Glutamatergic neuron (in vitro differentiated cells): ENCODE data around the gene HSPB7. TPM values are rescaled to one million over a fixed set of nuclear protein-coding genes. Genes with fewer than 3 reads are reported as not detected.
"Not testable (repeated sequence)": the region's sequence is repeated elsewhere in the genome, so short reads cannot be mapped to it uniquely, and the experiment has no call there.

Experiments
- DNase-seq: peaks from one replicate; pipeline ENCODE4 v3.0.0; 2022
- H3K27ac Mint-ChIP-seq: one replicate; pipeline ENCODE4 v1.8.0; 2020; ENCODE audit warnings: mild to moderate bottlenecking, mixed read lengths, inconsistent platforms; ENCODE audit not compliant: unreplicated experiment
- H3K27me3 Mint-ChIP-seq: one replicate; pipeline ENCODE4 v1.8.0; 2020; ENCODE audit warnings: mild to moderate bottlenecking, moderate library complexity, mixed read lengths, inconsistent platforms; ENCODE audit not compliant: unreplicated experiment
- H3K36me3 Mint-ChIP-seq: one replicate; pipeline ENCODE4 v1.8.0; 2020; ENCODE audit warnings: mild to moderate bottlenecking, mixed read lengths, inconsistent platforms; ENCODE audit not compliant: unreplicated experiment
- H3K4me1 Mint-ChIP-seq: one replicate; pipeline ENCODE4 v1.8.0; 2020; ENCODE audit warnings: mild to moderate bottlenecking, low read depth, mixed read lengths, inconsistent platforms; ENCODE audit not compliant: unreplicated experiment
- H3K4me3 Mint-ChIP-seq: one replicate; pipeline ENCODE4 v1.8.0; 2020; ENCODE audit warnings: mild to moderate bottlenecking, mixed read lengths, inconsistent platforms; ENCODE audit not compliant: unreplicated experiment
- H3K9me3 Mint-ChIP-seq: one replicate; pipeline ENCODE4 v1.8.0; 2020; ENCODE audit warnings: mild to moderate bottlenecking, moderate library complexity, mixed read lengths, inconsistent platforms; ENCODE audit not compliant: unreplicated experiment
- CTCF ChIP-seq: fragments of 200-600 bp; sonication (generic); IDR thresholded peaks from one replicate; pipeline ENCODE4 v1.5.0; 2021; ENCODE audit not compliant: partially characterized antibody, unreplicated experiment
- total RNA-seq: library from RNA; stranded (reverse); fragmentation: NEBNext Ultra II Directional; extraction: Animal tissue kit (Norgen Biotek cat#: 25700); gene quantifications from one replicate; pipeline ENCODE4 v1.2.1, GENCODE V29; 2021; ENCODE audit not compliant: unreplicated experiment

Gene HSPB7
- total RNA-seq, 1 donor from 2014 or later, result not detected

- no peaks in the 10 kb centered on the region for H3K9me3 Mint-ChIP-seq
- no peaks in the 10 kb centered on the region for H3K4me1 Mint-ChIP-seq
- TF ChIP-seq CTCF, result no peak
- no peak for DNase-seq
- no peak overlapping the region for H3K27ac Mint-ChIP-seq
- peaks cover 8% of the 10 kb centered on the region for H3K27me3 Mint-ChIP-seq
- H3K36me3 Mint-ChIP-seq, result no peaks in the 10 kb centered on the region
- no peak overlapping the region for H3K4me3 Mint-ChIP-seq
These were observed 34.6 kb downstream of the HSPB7 start for GRCh38 chr1:15983275-15983674.

- Mint-ChIP-seq H3K27me3 (peaks cover 8% of the 10 kb centered on the region), H3K36me3 (no peaks in the 10 kb centered on the region), H3K4me1 (peaks cover 1% of the 10 kb centered on the region), H3K27ac (no peak overlapping the region), H3K4me3 (no peak overlapping the region), H3K9me3 (peaks cover 1% of the 10 kb centered on the region)
- no peak for DNase-seq
- no peak for TF ChIP-seq CTCF
These were observed 36.2 kb downstream of the HSPB7 start for GRCh38 chr1:15981679-15982078.

DNA sequence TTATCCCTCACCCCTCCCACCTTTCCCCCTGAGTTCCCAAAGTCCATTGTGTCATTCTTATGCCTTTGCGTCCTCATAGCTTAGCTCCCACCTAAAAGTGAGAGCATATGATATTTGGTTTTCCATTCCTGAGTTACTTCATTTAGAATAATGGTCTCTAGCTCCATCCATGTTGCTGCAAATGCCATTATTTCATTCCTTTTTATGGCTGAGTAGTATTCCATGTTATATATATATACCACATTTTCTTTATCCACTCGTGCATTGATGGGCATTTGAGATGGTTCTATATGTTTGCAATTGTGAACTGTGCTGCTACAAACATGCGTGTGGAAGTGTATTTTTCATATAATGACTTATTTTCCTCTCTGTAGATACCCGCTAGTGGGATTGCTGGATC, 39.9 kb downstream of the HSPB7 start:
- H3K9me3 Mint-ChIP-seq, H3K27ac Mint-ChIP-seq, DNase-seq, H3K4me3 Mint-ChIP-seq, H3K36me3 Mint-ChIP-seq, H3K27me3 Mint-ChIP-seq: not testable (repeated sequence)
- peaks cover 14% of the 10 kb centered on the region for H3K4me1 Mint-ChIP-seq

GRCh38 chr1:15975805-15976680, 41.8 kb downstream of the HSPB7 start, which contains the start of gene ZBTB17:
Gene ZBTB17 (minus strand): TSS chr1:15976101. CDS start chr1:15948495, 27,606 bp downstream.
- Mint-ChIP-seq H3K4me1 (peaks cover 14% of the 10 kb centered on the region), H3K4me3 (peak within 1 kb of the TSS; percentile 92), H3K27me3 (peaks cover 3% of the 10 kb centered on the region), H3K36me3 (peaks cover 8% of the 10 kb centered on the region), H3K27ac (peak within 1 kb of the TSS; percentile 94), H3K9me3 (peaks cover 7% of the 10 kb centered on the region)
- TF ChIP-seq CTCF, result peak; percentile 11
- DNase-seq, result peak; percentile 96

DNA sequence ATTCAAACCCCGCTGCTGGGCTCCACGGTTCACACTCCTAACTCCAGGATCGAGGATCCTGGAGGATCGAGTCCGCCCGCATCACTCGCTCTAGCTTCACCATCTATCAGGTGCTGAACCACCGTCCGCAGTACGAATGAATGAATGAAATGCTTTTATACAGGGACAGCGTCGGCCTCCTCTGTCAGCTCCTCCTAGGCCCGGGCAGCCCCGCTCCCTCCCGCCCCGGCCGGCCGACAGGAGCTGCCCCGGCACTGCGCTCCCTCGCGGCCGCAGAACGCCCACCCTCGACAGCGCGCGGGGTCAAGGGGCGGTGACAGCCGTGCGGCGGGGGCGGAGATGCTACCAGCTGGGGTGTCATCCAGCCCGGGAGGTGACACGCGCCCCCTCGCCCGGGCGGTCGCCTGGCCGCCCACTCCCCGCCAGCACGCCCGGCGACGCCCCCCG, 42.5 kb downstream of the HSPB7 start:
- H3K4me3 Mint-ChIP-seq, result peak overlapping the region; percentile 92
- peaks cover 14% of the 10 kb centered on the region for H3K4me1 Mint-ChIP-seq
- peak; percentile 89 for DNase-seq
- H3K36me3 Mint-ChIP-seq, result peaks cover 8% of the 10 kb centered on the region
- peaks cover 3% of the 10 kb centered on the region for H3K27me3 Mint-ChIP-seq
- peak overlapping the region; percentile 84 for H3K27ac Mint-ChIP-seq
- peak; percentile 21 for TF ChIP-seq CTCF
- peaks cover 7% of the 10 kb centered on the region for H3K9me3 Mint-ChIP-seq
